DND-41 (cell line): Measurements from ENCODE around the gene CHMP6.

Experiments
- EZH2 ChIP-seq: IDR thresholded peaks from 3 replicates; pipeline ENCODE4 v1.6.1; 2012; ENCODE audit warnings: borderline replicate concordance, low read depth, mild to moderate bottlenecking, moderate library complexity, low read length, inconsistent platforms; ENCODE audit not compliant: severe bottlenecking
- TF ChIP-seq, protein P1 (sequence below): IDR thresholded peaks from 2 replicates; pipeline ENCODE4 v1.5.1; 2012; ENCODE audit warnings: borderline replicate concordance, low read length, moderate library complexity, mild to moderate bottlenecking; ENCODE audit not compliant: poor library complexity, severe bottlenecking; ENCODE audit errors: extremely low read depth

DNA sequence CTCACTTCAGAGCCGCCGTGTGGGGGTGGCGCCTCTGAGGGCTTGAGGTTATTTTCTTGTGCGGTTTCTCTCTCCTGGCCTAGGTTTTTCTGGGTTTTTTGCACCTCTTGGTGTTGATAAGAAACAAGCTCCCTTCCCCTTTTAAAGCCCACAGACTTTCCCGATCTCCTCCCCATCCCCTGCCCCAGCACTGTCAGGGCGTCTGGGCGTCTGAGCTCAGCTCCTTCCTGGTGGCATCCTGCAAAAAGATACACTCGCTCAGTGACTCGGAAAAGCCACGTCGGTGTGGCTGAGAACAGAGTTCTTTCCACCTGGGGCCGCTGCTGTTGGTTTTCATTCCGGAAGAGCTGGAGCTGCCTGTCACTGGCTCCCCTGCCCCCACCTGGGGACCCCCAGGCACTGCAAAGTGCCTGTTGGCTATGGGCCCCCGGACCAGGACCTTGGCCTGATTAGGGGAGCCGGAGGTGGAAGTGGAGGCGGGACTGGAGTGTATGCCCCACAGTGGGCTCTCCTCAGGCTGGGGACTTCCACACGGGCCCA lies 57.8 kb downstream of the CHMP6 start:
- TF ChIP-seq, protein P1, sequence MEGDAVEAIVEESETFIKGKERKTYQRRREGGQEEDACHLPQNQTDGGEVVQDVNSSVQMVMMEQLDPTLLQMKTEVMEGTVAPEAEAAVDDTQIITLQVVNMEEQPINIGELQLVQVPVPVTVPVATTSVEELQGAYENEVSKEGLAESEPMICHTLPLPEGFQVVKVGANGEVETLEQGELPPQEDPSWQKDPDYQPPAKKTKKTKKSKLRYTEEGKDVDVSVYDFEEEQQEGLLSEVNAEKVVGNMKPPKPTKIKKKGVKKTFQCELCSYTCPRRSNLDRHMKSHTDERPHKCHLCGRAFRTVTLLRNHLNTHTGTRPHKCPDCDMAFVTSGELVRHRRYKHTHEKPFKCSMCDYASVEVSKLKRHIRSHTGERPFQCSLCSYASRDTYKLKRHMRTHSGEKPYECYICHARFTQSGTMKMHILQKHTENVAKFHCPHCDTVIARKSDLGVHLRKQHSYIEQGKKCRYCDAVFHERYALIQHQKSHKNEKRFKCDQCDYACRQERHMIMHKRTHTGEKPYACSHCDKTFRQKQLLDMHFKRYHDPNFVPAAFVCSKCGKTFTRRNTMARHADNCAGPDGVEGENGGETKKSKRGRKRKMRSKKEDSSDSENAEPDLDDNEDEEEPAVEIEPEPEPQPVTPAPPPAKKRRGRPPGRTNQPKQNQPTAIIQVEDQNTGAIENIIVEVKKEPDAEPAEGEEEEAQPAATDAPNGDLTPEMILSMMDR: no peak
- no peak for TF ChIP-seq EZH2
